ENCODE measurements around the gene TMC4. TPM values are rescaled to one million over a fixed set of nuclear protein-coding genes. Genes with fewer than 3 reads are reported as not detected.

Gene TMC4
- total and polyA plus RNA-seq, 2 donors (not counting 1 experiment from before 2014, with no cell fraction given), result 0.25 to 0.33 TPM

DNA sequence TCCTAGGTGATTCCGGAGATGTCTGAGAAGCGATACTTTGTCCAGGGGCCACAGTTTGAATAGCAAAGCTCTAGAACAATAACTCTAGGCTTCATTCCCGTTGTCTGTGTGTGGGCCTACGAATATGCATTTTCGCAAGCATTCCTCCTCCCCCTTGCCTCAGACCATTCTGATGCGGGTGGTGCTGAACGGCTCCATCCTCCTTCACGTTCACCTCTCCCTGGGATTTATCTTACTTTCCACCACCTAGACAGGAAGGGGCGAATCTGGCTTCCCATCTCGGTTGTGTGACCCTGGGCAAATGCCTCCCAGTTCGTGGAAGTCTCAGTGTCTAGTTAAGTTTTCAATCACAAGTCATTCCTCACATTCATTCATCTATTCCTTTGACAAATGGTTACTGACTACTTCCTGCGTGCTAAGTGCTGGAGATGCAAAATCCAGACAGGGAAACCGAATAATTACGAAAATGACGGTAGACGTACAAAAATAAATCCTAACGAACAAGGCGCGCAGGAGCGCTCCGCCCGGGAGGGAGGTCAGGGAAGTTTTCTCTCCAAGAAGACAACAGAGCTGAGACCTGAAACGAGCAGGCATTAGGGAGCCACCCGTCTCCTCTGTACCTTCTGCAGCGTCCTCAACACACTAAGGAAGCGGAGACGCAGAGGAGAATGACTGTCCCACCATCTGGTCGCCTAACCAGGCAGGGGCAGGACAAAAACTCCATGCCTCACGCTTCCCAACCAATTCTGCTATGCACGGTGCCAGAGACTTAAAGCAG lies 36.7 kb downstream of the TMC4 start:
- Histone ChIP-seq H3K27ac (ENCODE audit: insufficient read depth, low read length) (peak overlapping the region; percentile 18), H3K27me3 (ENCODE audit: control insufficient read depth, insufficient read depth, low read length) (no peaks in the 10 kb centered on the region), H3K9me3 (ENCODE audit: control insufficient read depth, insufficient read depth, low read depth, low read length) (no peaks in the 10 kb centered on the region), H2AFZ (ENCODE audit: low read length) (peak overlapping the region; percentile 95), H4K20me1 (ENCODE audit: control insufficient read depth, extremely low read depth, insufficient read depth, low read length) (no peaks in the 10 kb centered on the region), H3K4me3 (replicated peaks in 1 of 4; ENCODE audit: control extremely low read depth in 1 of 4, insufficient read depth in 1 of 4, low read depth in 3 of 4, low read length in 4 of 4) (peak overlapping the region; percentile 58 to 84 (median 74)), H3K9ac (ENCODE audit: insufficient read depth, low read length) (no peak overlapping the region), H3K4me2 (ENCODE audit: extremely low read depth, insufficient read depth, low read length) (peak overlapping the region; percentile 99), H3K36me3 (ENCODE audit: control insufficient read depth, insufficient read depth, low read length) (peaks cover 4% of the 10 kb centered on the region), H3K4me1 (ENCODE audit: control insufficient read depth, extremely low read depth, insufficient read depth, low read length) (peaks cover 11% of the 10 kb centered on the region), H3K79me2 (ENCODE audit: control insufficient read depth, insufficient read depth, low read length) (peaks cover 36% of the 10 kb centered on the region)
- peak; percentile 7 to 14 for DNase-seq (ENCODE audit: low read depth in 2 of 2)
- no peak for TF ChIP-seq CTCF (conservative IDR thresholded peaks at IDR 0.05 in 1 of 2, IDR thresholded peaks at IDR 0.05 in 1 of 2; ENCODE audit: low read depth in 1 of 2, low read length in 2 of 2)
- TF ChIP-seq EZH2 (IDR thresholded peaks at IDR 0.05; ENCODE audit: low read length, missing control alignments), result no peak

- H3K4me1 ChIP-seq (ENCODE audit: control insufficient read depth, extremely low read depth, insufficient read depth, low read length), result peaks cover 6% of the 10 kb centered on the region
- H2AFZ ChIP-seq (ENCODE audit: low read length), result no peak overlapping the region
- no peak overlapping the region for H3K27ac ChIP-seq (ENCODE audit: insufficient read depth, low read length)
- peaks cover 14% of the 10 kb centered on the region for H3K79me2 ChIP-seq (ENCODE audit: control insufficient read depth, insufficient read depth, low read length)
- H3K36me3 ChIP-seq (ENCODE audit: control insufficient read depth, insufficient read depth, low read length), result peaks cover 8% of the 10 kb centered on the region
- no peak overlapping the region for H3K4me3 ChIP-seq (replicated peaks in 1 of 4; ENCODE audit: control extremely low read depth in 1 of 4, insufficient read depth in 1 of 4, low read depth in 3 of 4, low read length in 4 of 4)
- DNase-seq (ENCODE audit: low read depth in 2 of 2), result no peak
- no peaks in the 10 kb centered on the region for H3K9me3 ChIP-seq (ENCODE audit: control insufficient read depth, insufficient read depth, low read depth, low read length)
- H3K27me3 ChIP-seq (ENCODE audit: control insufficient read depth, insufficient read depth, low read length), result no peaks in the 10 kb centered on the region
- H3K4me2 ChIP-seq (ENCODE audit: extremely low read depth, insufficient read depth, low read length), result no peak overlapping the region
- no peak overlapping the region for H3K9ac ChIP-seq (ENCODE audit: insufficient read depth, low read length)
- TF ChIP-seq EZH2 (IDR thresholded peaks at IDR 0.05; ENCODE audit: low read length, missing control alignments) (no peak), CTCF (conservative IDR thresholded peaks at IDR 0.05 in 1 of 2, IDR thresholded peaks at IDR 0.05 in 1 of 2; ENCODE audit: low read depth in 1 of 2, low read length in 2 of 2) (no peak)
- no peaks in the 10 kb centered on the region for H4K20me1 ChIP-seq (ENCODE audit: control insufficient read depth, extremely low read depth, insufficient read depth, low read length)
Measured at GRCh38 chr19:54133957-54134590, 38.9 kb downstream of the TMC4 start.

GRCh38 chr19:54133312-54133956 lies 39.5 kb downstream of the TMC4 start:
- no peak overlapping the region for H3K4me3 ChIP-seq (replicated peaks in 1 of 4; ENCODE audit: control extremely low read depth in 1 of 4, insufficient read depth in 1 of 4, low read depth in 3 of 4, low read length in 4 of 4)
- H4K20me1 ChIP-seq (ENCODE audit: control insufficient read depth, extremely low read depth, insufficient read depth, low read length), result no peaks in the 10 kb centered on the region
- H3K27me3 ChIP-seq (ENCODE audit: control insufficient read depth, insufficient read depth, low read length), result no peaks in the 10 kb centered on the region
- peak in 1 of 2 donors; percentile 53 for DNase-seq (ENCODE audit: low read depth in 2 of 2)
- H3K27ac ChIP-seq (ENCODE audit: insufficient read depth, low read length), result no peak overlapping the region
- no peak overlapping the region for H3K9ac ChIP-seq (ENCODE audit: insufficient read depth, low read length)
- no peaks in the 10 kb centered on the region for H3K9me3 ChIP-seq (ENCODE audit: control insufficient read depth, insufficient read depth, low read depth, low read length)
- peaks cover 4% of the 10 kb centered on the region for H3K4me1 ChIP-seq (ENCODE audit: control insufficient read depth, extremely low read depth, insufficient read depth, low read length)
- TF ChIP-seq EZH2 (IDR thresholded peaks at IDR 0.05; ENCODE audit: low read length, missing control alignments), result no peak
- TF ChIP-seq CTCF (conservative IDR thresholded peaks at IDR 0.05 in 1 of 2, IDR thresholded peaks at IDR 0.05 in 1 of 2; ENCODE audit: low read depth in 1 of 2, low read length in 2 of 2), result no peak
- H2AFZ ChIP-seq (ENCODE audit: low read length), result no peak overlapping the region
- peaks cover 13% of the 10 kb centered on the region for H3K36me3 ChIP-seq (ENCODE audit: control insufficient read depth, insufficient read depth, low read length)
- H3K4me2 ChIP-seq (ENCODE audit: extremely low read depth, insufficient read depth, low read length), result no peak overlapping the region
- peaks cover 7% of the 10 kb centered on the region for H3K79me2 ChIP-seq (ENCODE audit: control insufficient read depth, insufficient read depth, low read length)
